K562 (cell line): ENCODE results near the gene NDRG4. TPM values are rescaled to one million over a fixed set of nuclear protein-coding genes. Genes with fewer than 3 reads are reported as not detected.

Experiments
- ATF7 ChIP-seq: fragments of 450-650 bp; IDR thresholded peaks from 2 replicates; pipeline ENCODE4 v1.7.1; 2014; ENCODE audit warnings: mild to moderate bottlenecking, moderate library complexity
- BACH1 ChIP-seq: fragments of 200-800 bp; sonication (Bioruptor generic); IDR thresholded peaks from 2 replicates; pipeline ENCODE4 v1.6.1; 2016; ENCODE audit warnings: missing genetic modification characterization, missing compliant biosample characterization
- DPF2 ChIP-seq: fragments of 450-650 bp; IDR thresholded peaks from 2 replicates; pipeline ENCODE4 v1.6.1; 2016
- FOXK2 ChIP-seq, 2 experiments: fragments of 450-650 bp; IDR thresholded peaks in 1 of 2; conservative IDR thresholded peaks in 1 of 2; 2 replicates each; pipeline ENCODE4 v1.6.1; 2016; ENCODE audit warnings: low read depth in 2 of 2, mild to moderate bottlenecking in 1 of 2
- GABPA ChIP-seq: fragments of 200-800 bp; sonication (Bioruptor generic); conservative IDR thresholded peaks from 2 replicates; pipeline ENCODE4 v1.6.1; 2016; ENCODE audit warnings: low read depth, missing genetic modification characterization, missing compliant biosample characterization
- GTF2E2 ChIP-seq: fragments of 200-800 bp; sonication (Bioruptor generic); IDR thresholded peaks from 2 replicates; pipeline ENCODE4 v1.6.1; 2016; ENCODE audit warnings: missing genetic modification characterization, missing compliant biosample characterization
- HDAC3 ChIP-seq: fragments of 450-650 bp; IDR thresholded peaks from 2 replicates; pipeline ENCODE4 v1.6.1; 2018; ENCODE audit warnings: borderline replicate concordance, mild to moderate bottlenecking, moderate library complexity; ENCODE audit not compliant: partially characterized antibody
- KHSRP ChIP-seq: fragments of 450-650 bp; IDR thresholded peaks from 2 replicates; pipeline ENCODE4 v1.6.1; 2017
- LCOR ChIP-seq: sonication (generic); formaldehyde crosslinking; IDR thresholded peaks from 2 replicates; pipeline ENCODE4 v1.8.0; 2022; ENCODE audit warnings: mild to moderate bottlenecking, missing genetic modification reagents
- MBD2 ChIP-seq: sonication (generic); IDR thresholded peaks from 2 replicates; pipeline ENCODE4 v1.6.1; 2016; ENCODE audit warnings: low read depth, borderline replicate concordance
- MXI1 ChIP-seq: IDR thresholded peaks from 2 replicates; pipeline ENCODE4 v1.6.1; 2011; ENCODE audit warnings: low read depth, mild to moderate bottlenecking, improper control_type of control experiment, low read length
- MYNN ChIP-seq, 2 experiments: sonication (generic); formaldehyde crosslinking in 1 of 2; IDR thresholded peaks; 2 replicates each; pipeline versions ENCODE4 v1.5.0 to v1.6.1; 2016 to 2020; ENCODE audit warnings: antibody characterized with exemption in 1 of 2, missing genetic modification reagents in 1 of 2
- NEUROD1 ChIP-seq: fragments of 150-350 bp; IDR thresholded peaks from 2 replicates; pipeline ENCODE4 v1.6.1; 2014; ENCODE audit warnings: borderline replicate concordance, low read length, low read depth; ENCODE audit not compliant: partially characterized antibody
- NFIC ChIP-seq: fragments of 450-650 bp; IDR thresholded peaks from 2 replicates; pipeline ENCODE4 v1.6.1; 2017; ENCODE audit warnings: mild to moderate bottlenecking, inconsistent platforms
- NFYB ChIP-seq: IDR thresholded peaks from 2 replicates; pipeline ENCODE4 v1.6.1; 2011; ENCODE audit warnings: mild to moderate bottlenecking, moderate library complexity; ENCODE audit not compliant: insufficient read length; ENCODE audit errors: extremely low read depth
- PRPF4 ChIP-seq: fragments of 200-400 bp; formaldehyde crosslinking; IDR thresholded peaks from one replicate; pipeline ENCODE4 v1.6.1; 2017; ENCODE audit warnings: low read length, low read depth, mild to moderate bottlenecking; ENCODE audit not compliant: insufficient read depth, poor library complexity, severe bottlenecking
- RAD21 ChIP-seq, 2 experiments: fragments of 250-450 bp in 1 of 2; fragments of 450-650 bp in 1 of 2; sonication (Bioruptor Pico) in 1 of 2; formaldehyde crosslinking in 1 of 2; IDR thresholded peaks in 1 of 2; conservative IDR thresholded peaks in 1 of 2; 2 replicates each; pipeline versions ENCODE4 v1.4.0 to v1.8.0; 2020 to 2022; ENCODE audit warnings: mild to moderate bottlenecking in 2 of 2, moderate library complexity in 1 of 2
- RCOR1 ChIP-seq, 2 experiments: IDR thresholded peaks; 2 replicates each; pipeline ENCODE4 v1.6.1; 2012; ENCODE audit warnings: low read depth in 2 of 2, low read length in 2 of 2, borderline replicate concordance in 1 of 2, improper control_type of control experiment in 1 of 2
- RFX5 ChIP-seq: IDR thresholded peaks from 2 replicates; pipeline ENCODE4 v1.6.1; 2011; ENCODE audit warnings: low read depth, mild to moderate bottlenecking, improper control_type of control experiment, low read length
- SMARCB1 ChIP-seq: IDR thresholded peaks from 2 replicates; pipeline ENCODE4 v1.6.1; 2011; ENCODE audit warnings: improper control_type of control experiment, low read depth; ENCODE audit not compliant: insufficient read length
- SREBF2 ChIP-seq: sonication (generic); formaldehyde crosslinking; IDR thresholded peaks from 2 replicates; pipeline ENCODE4 v1.4.0; 2020; ENCODE audit warnings: mild to moderate bottlenecking, missing genetic modification reagents
- TEAD4 ChIP-seq, 2 experiments: sonication (generic) in 1 of 2; formaldehyde crosslinking in 1 of 2; IDR thresholded peaks; 2 replicates each; pipeline versions ENCODE4 v1.6.1 to v1.8.0; 2012 to 2022; ENCODE audit warnings: borderline replicate concordance in 1 of 2, inconsistent platforms in 1 of 2, low read length in 1 of 2, mild to moderate bottlenecking in 1 of 2, missing genetic modification reagents in 1 of 2
- TFAP4 ChIP-seq: sonication (generic); formaldehyde crosslinking; IDR thresholded peaks from 2 replicates; pipeline ENCODE4 v1.8.0; 2022; ENCODE audit warnings: missing genetic modification reagents, mild to moderate bottlenecking, moderate library complexity, borderline replicate concordance
- ZBTB8A ChIP-seq: fragments of 450-650 bp; IDR thresholded peaks from 2 replicates; pipeline ENCODE4 v1.6.1; 2018; ENCODE audit warnings: mild to moderate bottlenecking, moderate library complexity; ENCODE audit not compliant: partially characterized antibody
- ZNF280B ChIP-seq: fragments of 250-450 bp; sonication (Bioruptor Pico); IDR thresholded peaks from 2 replicates; pipeline ENCODE4 v1.5.1; 2021; ENCODE audit warnings: mild to moderate bottlenecking
- ZNF76 ChIP-seq: fragments of 250-450 bp; sonication (Bioruptor Pico); IDR thresholded peaks from 2 replicates; pipeline ENCODE4 v1.4.0; 2020; ENCODE audit warnings: mild to moderate bottlenecking, moderate library complexity, borderline replicate concordance
- polyA plus RNA-seq, 8 experiments: library from polyadenylated mRNA; depleted of rRNA in 4 of 8; stranded (reverse) in 5 of 8; unstranded in 3 of 8; fragments of >200 nt; fragmentation: Nextera tagmentation in 2 of 8; fragmentation: Illumina TruSeq in 1 of 8; extraction: Ambion mirVana in 2 of 8; extraction: Trizol in 1 of 8; gene quantifications; 2 replicates each; pipeline versions ENCODE4 v1.2.1 to v1.2.3, GENCODE V29; 2011 to 2014; ENCODE audit warnings: inconsistent platforms in 1 of 8, missing spikeins in 1 of 8
- total RNA-seq, 7 experiments: library from RNA; depleted of rRNA in 6 of 7; stranded (reverse); fragments of >200 nt in 6 of 7; fragmentation: Illumina TruSeq in 2 of 7; extraction: Trizol in 2 of 7; gene quantifications; 2 replicates each; pipeline versions ENCODE4 v1.2.1 to v1.2.3, GENCODE V29; 2011 to 2021; ENCODE audit warnings: low replicate concordance in 1 of 7

Gene NDRG4
- total and polyA plus RNA-seq, 9 of the 15 experiments (the other 6 are each of a cell fraction or from before 2014, with no cell fraction given): 0.06 to 0.95 (median 0.28) TPM

GRCh38 chr16:58494981-58495520 lies 4.9 kb upstream of the NDRG4 start (continued):
- TF ChIP-seq MXI1 (peak; percentile 100), NEUROD1 (peak; percentile 98), TEAD4 (IDR thresholded peaks at IDR 0.05; ENCODE audit: low read length) (peak; percentile 29; the same call in 1 of the 2 replicates), TEAD4 (CRISPR knock-in tag; IDR thresholded peaks at IDR 0.05; ENCODE audit: borderline replicate concordance) (no peak), GABPA (tag) (no peak), HDAC3 (no peak), BACH1 (peak; percentile 45; the same call in 1 of the 2 replicates), MYNN (IDR thresholded peaks at IDR 0.05) (peak; percentile 99), MYNN (CRISPR knock-in tag; IDR thresholded peaks at IDR 0.05) (peak; percentile 87), RCOR1 (IDR thresholded peaks at IDR 0.05; ENCODE audit: borderline replicate concordance in 1 of 2, low read depth in 2 of 2, low read length in 2 of 2) (peak; percentile 65 to 100), KHSRP (no peak), FOXK2 (conservative IDR thresholded peaks at IDR 0.05 in 1 of 2, IDR thresholded peaks at IDR 0.05 in 1 of 2; ENCODE audit: low read depth in 2 of 2) (peak; percentile 83 to 87), ZNF76 (CRISPR knock-in tag) (no peak), RFX5 (peak; percentile 90), ATF7 (peak; percentile 92), MBD2 (0 out of 2 replicates have a peak, but pooled peaks have one; percentile 43), RAD21 (CRISPR knock-in tag; conservative IDR thresholded peaks at IDR 0.05 in 1 of 2, IDR thresholded peaks at IDR 0.05 in 1 of 2) (peak in 1 of 2 experiments; percentile 28; a peak in 1 of 4 replicates), GTF2E2 (tag) (no peak), SMARCB1 (no peak), SREBF2 (no peak), ZNF280B (CRISPR knock-in tag) (no peak), NFYB (peak; percentile 4), NFIC (no peak), DPF2 (no peak), ZBTB8A (no peak), TFAP4 (CRISPR knock-in tag) (peak; percentile 9; the same call in 1 of the 2 replicates), PRPF4 (no peak), LCOR (CRISPR knock-in tag) (0 out of 2 replicates have a peak, but pooled peaks have one; percentile 22)
